Stimulated activated CD4-positive, alpha-beta T cell treated with anti-CD3 and anti-CD28 coated beads, Interleukin-4, amount 100 ng/mL, for 4 hours (primary cell): ENCODE measurements around the gene TRIM10.
"Not testable (repeated sequence)": the region's sequence is repeated elsewhere in the genome, so short reads cannot be mapped to it uniquely, and the experiment has no call there.

Experiments used
- DNase-seq, 2 experiments: peaks; one replicate each; pipeline ENCODE4 v3.0.0-alpha.2; 2020

The TRIM10 gene

GRCh38 chr6:30171677-30172471 lies 10.9 kb upstream of the TRIM10 start:
- no peak for DNase-seq

- DNase-seq: no peak
Observed at GRCh38 chr6:30169658-30170614, 8.9 kb upstream of the TRIM10 start.

- DNase-seq: no peak
Observed at GRCh38 chr6:30168741-30169140, 7.7 kb upstream of the TRIM10 start.

DNA sequence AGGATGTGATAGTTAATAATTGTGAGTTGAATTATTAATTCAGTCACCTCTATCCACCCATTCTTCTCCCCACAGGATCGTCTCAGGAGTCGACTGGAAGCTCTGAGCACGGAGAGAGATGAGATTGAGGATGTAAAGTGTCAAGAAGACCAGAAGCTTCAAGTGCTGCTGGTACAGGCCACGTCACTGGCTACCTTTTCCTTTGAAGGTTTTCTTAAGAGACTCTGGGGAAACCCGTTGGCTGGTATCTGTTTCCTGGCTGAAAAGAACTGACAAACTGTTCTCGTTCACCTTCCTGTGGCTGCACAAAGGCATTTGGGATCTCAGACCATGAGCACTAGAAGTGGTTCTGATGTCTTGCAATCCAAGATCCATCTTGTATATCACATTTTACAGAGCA lies 6.1 kb upstream of the TRIM10 start:
- no peak for DNase-seq

GRCh38 chr6:30165238-30165637 lies 4.2 kb upstream of the TRIM10 start:
- DNase-seq: not testable (repeated sequence)

DNA sequence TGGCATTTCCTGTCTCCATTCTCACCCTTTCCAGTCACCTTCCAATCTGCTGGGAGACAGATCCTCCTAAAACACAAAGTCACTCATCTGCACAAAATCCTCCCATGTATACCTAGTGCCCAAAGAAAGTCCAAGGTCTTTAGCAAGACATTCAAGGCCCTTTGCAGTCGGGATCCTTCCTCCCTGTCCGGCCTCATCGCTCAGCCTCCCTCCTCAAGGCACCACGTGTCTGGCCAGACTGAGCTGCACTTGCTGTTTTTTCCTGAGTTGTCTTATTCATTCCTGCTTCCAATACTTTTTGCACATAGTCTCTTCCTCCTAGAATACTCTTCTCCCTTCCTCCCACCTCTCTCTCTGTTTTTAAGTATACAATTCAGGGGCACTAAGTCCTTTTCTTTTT lies 3.7 kb upstream of the TRIM10 start:
- DNase-seq: no peak

DNA sequence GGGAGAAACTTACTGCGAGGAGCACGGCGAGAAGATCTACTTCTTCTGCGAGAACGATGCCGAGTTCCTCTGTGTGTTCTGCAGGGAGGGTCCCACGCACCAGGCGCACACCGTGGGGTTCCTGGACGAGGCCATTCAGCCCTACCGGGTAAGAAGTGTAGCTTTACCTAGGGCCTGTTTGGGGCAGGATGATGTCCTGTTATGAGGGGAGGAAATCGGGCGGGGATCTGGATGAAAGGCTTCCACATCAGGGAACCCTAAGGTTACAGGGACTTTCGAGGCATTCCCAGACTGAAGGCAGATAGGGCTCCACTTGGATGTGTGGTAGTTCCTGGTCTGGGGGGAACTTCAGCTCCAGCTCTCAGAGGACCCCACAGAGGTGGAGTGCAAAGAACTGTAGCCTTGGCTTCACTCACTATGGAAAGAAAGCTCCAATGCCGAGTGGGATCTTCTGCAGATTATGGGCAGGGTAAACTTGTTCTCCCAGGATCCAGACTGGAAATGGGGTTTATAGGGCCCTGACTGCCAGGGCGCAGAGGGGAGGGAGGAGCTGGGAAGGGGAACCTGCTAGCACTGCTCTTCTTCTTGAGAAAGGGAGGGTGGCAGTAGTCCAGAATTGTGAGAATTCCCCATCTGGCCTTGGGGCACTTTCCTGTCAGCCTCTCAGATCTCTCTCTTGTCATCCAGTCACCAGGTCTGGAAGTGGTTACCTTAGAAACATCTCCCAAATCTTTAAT lies 3.1 kb upstream of the TRIM10 start:
- DNase-seq: no peak

GRCh38 chr6:30163090-30163917 lies 2.3 kb upstream of the TRIM10 start, which contains the start of gene TRIM15:
TRIM15 (plus strand) TSS chr6:30163546; CDS start chr6:30163685, 139 bp downstream.
- peak; percentile 37 to 51 for DNase-seq

- no peak for DNase-seq
Observed at GRCh38 chr6:30162265-30163089, 1.5 kb upstream of the TRIM10 start.

DNA sequence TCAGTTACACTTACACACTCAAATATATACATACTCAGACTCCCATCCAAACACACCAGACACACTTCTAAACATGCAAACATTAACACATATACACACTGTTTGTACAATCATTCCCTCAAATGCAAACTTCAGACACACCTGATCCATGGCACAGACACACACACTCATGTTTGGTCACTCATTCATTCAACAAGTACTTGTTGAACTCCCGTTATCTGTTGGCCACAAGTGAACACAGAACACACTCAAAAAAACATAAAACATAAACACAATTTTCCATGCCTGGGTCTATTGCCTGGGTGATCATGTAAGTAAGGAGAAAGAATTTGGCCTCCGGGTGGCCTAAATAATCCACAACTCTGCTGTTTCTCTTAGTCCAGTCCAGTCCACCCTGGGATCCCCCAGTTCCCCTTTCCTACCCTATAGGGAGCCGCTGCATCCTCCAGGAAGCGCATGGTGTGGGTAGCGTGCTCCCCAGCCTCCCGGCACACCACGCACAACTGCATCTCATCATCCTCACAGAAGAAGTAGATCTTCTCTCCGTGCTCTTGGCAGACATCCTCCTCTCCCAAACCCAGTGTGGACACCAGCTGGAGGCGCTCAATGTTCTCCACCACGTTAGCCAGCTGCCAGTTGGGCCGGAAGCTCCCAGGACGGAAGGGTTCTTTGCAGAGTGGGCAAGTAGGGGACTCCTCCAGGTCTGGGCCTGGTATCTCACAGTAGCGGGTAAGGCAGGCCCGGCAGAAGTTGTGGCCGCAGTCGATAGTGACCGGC lies 815 bp downstream of the TRIM10 start:
- DNase-seq: no peak

DNA sequence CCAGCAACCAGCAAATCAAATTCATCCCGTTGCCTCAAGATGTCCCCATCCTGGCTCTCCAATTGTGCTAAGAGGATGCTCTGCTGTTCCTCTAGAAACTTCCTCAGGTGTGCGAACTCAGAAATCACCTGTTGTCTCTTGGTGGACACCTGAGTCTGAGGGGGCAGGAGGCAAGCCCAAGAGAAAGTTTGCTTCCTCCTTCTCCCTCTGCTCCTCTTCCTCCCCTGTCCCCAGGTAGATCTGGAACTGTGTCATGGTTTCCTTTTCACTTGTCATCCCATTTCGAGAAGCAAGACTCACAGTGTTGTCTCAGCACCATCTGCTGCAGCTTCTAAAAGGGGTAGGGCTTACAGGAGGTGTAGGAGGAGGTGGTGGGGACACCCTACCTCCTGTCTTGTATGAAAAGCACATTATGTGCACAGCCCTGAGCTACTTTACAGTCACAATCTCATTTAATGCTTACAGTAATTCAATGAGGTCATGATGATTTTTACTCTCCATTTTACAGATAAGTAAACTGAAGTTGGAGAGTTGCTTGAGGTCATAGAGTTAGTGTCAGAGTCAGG lies 2.5 kb downstream of the TRIM10 start:
- DNase-seq: no peak

DNA sequence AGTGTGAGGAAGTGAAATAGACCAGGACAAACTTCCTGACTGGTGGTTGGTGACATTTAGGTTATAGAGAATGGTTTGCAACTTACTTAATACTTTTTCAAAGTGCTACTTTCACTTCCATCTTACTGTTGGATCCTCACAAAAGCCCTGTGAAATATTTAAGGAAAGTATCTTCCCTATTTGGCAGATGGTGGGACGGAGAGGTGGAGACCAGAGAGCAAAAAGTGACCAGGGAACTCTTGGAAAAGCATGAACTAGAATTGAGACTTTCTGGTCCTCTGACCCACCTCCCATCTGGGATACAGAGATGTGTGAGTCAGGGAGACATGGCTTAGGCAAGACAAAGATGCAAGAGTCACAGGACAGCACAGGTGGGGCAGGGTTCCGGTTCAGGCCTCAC lies 3.0 kb downstream of the TRIM10 start:
- DNase-seq: no peak

DNA sequence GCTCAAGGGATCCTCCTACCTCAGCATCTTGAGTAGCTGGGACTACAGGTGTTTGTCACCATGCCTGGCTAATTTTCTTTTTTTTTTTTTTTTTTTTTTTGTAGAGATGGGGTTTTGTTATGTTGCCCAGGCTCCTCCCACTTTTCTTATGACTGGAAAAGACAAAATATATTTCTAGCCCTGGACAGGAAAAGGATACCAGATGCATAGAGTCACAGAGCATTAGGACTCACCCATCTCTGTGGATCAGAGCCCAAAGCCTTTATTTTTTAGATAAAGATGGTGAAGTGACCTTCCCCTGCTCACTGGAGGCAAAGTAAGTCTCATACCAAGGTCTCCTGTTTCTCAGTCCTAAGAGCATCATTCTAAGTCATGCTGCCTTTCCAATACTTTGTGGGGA lies 3.4 kb downstream of the TRIM10 start:
- no peak for DNase-seq

GRCh38 chr6:30156774-30157173 lies 4.2 kb downstream of the TRIM10 start:
- DNase-seq: no peak

DNA sequence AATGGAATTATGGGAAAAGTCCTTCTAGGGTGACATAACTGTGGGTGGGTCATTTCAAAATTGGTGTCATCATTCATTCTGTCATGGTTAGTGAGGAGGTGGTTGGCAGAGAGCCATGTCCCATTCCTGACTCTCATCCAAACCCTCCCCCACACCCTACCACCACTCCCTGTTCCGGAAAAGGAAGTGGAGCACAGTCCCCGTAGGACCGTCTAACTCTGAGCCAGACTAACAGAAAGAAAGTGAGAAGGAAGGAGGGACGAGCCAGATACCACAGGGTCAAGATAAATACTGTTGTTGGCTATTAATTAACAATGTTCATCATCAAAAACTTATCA lies 4.8 kb downstream of the TRIM10 start:
- DNase-seq: no peak

DNA sequence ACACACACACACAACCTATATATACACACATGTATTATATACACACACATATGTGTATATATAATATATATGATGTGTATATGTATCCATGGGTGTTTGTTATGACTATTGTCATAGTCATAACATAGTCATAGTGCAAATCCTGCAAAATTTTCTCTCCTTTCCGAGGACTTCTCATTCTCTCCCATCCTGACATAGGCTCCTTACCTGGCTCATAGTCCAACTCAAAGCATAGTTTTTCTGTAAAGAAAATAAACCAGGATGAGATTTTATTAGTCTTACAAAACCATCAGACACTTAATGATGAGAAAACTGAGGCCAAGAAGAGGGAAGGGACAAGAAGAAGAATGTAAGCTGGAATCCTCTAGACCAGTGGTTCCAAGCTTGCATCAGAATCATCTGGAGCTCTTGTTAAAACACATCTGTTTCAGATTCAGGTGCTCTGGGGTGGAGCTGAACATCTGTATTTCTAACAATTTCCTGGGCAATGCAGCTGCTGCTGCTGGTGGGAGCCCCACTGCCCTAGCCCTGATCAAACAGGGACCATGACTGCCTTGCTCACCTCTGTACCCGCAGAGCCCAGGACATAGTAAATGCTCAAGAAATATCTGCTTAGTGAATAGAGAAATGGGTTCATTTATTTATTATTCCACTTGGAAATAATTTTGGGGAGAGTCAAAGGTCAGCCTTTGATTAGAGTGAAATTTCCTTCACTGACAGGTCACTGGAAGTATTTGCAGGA lies 5.3 kb downstream of the TRIM10 start:
- DNase-seq: no peak

DNA sequence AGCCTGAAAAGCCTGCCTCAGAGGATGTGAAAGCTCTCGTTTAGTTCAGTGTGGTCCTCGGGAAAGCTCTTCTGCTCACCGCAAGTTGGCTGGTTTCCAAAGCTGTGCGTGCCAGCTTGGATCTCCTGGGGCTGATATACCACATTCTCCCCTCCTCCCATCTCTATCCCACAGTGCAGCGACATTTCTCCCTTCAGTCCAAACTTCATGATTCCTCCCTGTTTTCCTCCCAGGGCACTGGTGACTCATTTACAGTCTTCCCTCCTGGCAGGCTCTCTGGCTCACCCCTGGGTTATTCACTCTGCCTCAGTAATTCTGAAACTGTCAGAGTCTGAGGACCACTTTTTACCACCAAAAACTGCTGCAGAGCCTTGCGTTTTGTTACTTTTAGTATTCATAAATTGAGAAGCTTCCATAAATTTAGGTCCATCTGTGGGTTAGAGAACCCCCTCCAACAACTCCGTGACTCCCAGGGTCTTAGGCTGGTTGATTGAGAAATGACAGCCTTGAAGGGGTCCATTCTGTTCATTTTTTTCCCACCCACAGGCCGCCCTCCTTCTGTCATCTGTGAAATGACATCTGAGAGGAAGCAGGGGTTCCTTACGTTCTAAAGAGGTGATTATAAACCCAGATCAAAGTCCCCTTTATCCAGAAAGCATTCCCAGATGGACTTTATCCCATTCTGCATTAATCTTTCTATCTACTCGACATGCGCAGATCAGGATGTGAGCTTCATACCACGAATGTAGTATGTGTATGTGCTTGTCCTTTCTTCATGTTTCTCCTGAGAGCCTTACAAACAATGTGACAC lies 6.1 kb downstream of the TRIM10 start:
- DNase-seq: no peak

DNA sequence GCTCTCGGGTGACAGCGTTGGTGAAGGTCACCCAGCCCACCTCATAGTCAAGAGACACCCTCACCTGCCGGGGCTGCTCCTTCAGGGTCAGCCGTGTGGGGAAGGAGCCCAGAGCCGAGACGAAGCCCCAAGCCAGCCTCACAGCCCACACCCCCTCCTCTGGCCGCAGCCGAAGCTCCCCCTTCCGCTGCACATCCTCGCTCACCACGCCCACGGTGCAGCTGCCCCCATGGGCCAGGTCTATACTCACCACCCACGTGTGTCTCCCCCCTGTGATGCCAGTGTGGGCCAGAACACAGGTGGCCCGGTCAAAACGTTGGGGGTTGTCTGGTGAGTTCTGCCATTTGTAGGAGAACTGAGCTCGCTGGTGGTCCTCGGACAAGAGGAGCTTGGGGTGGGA lies 7.0 kb downstream of the TRIM10 start:
- DNase-seq: no peak
